ENCODE results near the gene C2.
"Not testable (repeated sequence)": the region's sequence is repeated elsewhere in the genome, so short reads cannot be mapped to it uniquely, and the experiment has no call there.

Gene C2

GRCh38 chr6:31898383-31899011 lies 29.0 kb upstream of the C2 start:
- peak; percentile 74 for FAIRE-seq
- DNase-seq (ENCODE audit: insufficient read length, low spot score), result peak; percentile 59

- DNase-seq (ENCODE audit: insufficient read length, low spot score) (no peak), FAIRE-seq (no peak)
Measured at GRCh38 chr6:31899215-31899614, 28.3 kb upstream of the C2 start.

DNA sequence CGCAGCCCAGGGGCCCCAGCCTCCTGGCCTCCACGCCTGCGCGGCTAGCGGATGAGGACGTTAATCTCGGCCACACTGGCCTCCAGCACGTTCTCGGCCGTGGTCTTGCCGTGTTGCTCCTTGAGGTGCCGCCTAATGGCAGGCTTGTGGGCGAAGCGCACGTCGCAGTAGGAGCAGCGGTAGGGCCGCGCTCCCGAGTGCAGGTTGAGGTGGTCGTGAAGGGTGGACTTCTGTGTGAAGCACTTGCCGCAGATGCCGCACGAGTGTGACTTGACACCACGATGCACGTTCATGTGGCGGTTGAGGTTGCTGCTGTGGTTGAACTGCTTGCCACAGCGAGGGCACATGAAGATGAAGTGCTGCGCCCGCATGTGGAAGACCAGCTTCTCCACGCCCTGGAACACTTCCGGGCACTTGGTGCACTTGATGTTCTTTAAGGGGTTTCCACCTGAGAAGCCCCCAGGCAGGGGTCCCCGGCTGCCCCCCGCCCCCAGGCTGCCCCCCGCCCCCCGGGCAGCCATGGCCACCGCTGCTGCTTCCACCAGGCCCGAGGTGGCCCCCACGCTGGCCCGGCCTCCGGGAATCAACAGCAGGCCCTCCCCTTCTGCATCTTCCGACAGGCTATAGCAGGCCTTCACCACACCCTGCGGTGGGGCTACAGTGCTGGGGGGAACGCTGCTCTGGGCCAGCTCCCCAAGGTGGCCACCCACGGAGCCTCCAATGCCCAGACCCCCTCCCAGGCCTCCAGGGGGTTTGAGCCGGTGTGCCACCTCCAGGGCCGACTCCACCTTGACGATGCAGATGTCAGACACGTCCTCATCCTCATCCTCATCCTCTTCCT lies 27.4 kb upstream of the C2 start:
- no peak for FAIRE-seq
- DNase-seq (ENCODE audit: insufficient read length, low spot score), result no peak

- DNase-seq (ENCODE audit: insufficient read length, low spot score) (no peak), FAIRE-seq (no peak)
Measured at GRCh38 chr6:31900917-31901414, 26.6 kb upstream of the C2 start.

DNA sequence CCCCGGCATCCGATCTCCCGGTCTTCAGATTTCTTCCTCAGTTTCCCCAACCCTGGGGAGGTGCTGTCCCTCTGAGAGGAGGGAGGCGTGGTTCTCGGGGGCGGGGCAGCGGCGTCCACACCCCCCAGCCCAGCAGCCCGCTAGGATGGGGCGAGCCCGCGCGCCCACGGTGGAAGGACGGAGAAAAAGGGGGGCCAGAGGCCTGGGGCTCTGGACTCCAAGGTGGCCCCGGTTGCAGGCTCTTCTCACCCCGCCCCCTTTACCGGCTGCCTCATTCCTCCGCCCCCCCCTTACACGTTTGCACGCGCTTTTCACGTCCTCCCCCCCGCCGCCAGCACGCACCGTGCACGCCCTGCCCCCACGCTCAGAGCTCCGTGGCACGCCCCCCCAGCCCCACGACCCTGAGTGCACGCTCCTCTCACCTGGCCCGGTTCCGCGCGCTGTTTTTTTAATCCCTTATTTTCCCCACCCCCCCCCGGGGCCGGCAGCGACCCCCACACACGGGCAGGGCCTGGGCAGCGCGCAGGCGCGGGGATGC lies 26.0 kb upstream of the C2 start:
- FAIRE-seq, result no peak
- peak; percentile 60 for DNase-seq (ENCODE audit: insufficient read length, low spot score)

DNA sequence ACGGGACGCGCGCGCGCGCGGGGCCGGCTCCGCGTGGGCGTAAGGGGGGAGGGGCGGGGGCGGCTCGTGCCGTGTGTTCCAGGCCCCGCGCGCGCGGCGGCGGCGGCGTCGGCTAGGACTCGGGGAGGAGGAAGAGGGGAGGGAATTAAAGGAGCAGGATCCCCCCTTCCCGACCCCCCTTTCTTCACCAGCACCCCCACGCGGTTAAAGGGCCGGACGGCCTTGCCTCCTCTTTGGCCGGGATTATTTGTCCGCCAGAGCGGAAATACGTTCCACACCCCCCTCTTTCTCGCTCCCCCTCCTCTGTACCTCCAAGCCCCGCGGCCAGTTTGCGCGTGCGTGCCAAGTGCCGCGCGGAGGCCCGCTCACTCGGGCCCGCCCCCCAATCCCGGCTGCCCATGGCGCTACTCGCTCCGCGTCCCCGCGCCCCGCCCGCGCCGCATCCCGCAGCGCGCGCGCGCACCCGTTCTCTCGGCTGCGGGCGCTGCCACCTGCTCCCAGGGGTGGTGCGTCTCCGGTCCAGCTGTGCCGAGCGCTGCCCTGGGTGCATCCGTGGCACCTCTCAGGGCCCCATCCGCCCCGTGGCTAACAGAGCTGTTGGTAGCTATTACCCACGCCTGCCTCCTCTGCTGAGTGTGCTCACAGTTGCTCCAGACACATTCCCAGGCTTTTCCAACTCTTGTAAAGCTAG lies 25.4 kb upstream of the C2 start, which contains the start of gene ZBTB12:
Gene ZBTB12, minus strand, starts transcription at position 134 of the 691 bp plus-strand sequence. CDS start 781 bp downstream, outside the sequence.
- no peak for FAIRE-seq
- DNase-seq (ENCODE audit: insufficient read length, low spot score), result peak; percentile 85

GRCh38 chr6:31903957-31904356 lies 23.6 kb upstream of the C2 start:
- FAIRE-seq (no peak), DNase-seq (ENCODE audit: insufficient read length, low spot score) (no peak)

DNA sequence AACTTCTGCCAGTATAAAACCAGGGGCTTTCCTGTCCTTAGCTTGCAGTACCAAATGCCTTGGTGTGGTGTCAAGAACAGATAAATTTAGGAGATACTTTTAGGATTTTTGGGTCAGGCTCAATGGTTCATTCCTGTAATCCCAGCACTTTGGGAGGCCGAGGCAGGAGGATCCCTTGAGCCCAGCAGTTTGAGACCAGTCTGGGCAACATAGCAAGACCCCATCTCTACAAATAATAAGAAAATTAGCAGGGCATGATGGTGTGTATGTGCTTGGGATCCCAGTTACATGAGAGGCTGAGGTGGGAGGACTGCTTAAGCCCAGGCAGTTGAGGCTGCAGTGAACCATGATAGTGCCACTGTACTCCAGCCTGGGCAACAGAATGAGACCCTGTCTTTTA lies 22.5 kb upstream of the C2 start:
- FAIRE-seq (no peak), DNase-seq (ENCODE audit: insufficient read length, low spot score) (no peak)

- no peak for FAIRE-seq
- DNase-seq (ENCODE audit: insufficient read length, low spot score), result no peak
Measured at GRCh38 chr6:31906122-31906521, 21.4 kb upstream of the C2 start.

DNA sequence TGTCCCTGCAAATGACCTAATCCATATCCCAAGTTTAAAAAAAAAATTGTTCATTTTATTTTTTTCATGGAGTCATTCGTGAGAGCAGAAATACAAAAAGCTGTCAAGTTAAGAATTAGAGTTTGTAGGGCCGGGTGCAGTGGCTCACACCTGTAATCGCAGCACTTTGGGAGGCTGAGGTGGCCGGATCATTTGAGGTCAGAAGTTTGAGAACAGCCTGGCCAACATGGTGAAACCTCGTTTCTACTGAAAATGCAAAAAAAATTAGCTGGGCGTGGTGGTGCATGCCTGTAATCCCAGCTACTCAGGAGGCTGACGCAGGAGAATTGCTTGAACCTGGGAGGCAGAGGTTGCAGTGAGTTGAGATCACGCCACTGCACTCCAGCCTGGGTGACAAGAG lies 20.8 kb upstream of the C2 start:
- not testable (repeated sequence) for DNase-seq (ENCODE audit: insufficient read length, low spot score); FAIRE-seq

- no peak for FAIRE-seq
- no peak for DNase-seq (ENCODE audit: insufficient read length, low spot score)
Measured at GRCh38 chr6:31907158-31907813, 20.2 kb upstream of the C2 start.

GRCh38 chr6:31908255-31908654 lies 19.3 kb upstream of the C2 start:
- DNase-seq (ENCODE audit: insufficient read length, low spot score); FAIRE-seq: not testable (repeated sequence)

- DNase-seq (ENCODE audit: insufficient read length, low spot score) (no peak), FAIRE-seq (no peak)
Measured at GRCh38 chr6:31908791-31909190, 18.7 kb upstream of the C2 start.

DNA sequence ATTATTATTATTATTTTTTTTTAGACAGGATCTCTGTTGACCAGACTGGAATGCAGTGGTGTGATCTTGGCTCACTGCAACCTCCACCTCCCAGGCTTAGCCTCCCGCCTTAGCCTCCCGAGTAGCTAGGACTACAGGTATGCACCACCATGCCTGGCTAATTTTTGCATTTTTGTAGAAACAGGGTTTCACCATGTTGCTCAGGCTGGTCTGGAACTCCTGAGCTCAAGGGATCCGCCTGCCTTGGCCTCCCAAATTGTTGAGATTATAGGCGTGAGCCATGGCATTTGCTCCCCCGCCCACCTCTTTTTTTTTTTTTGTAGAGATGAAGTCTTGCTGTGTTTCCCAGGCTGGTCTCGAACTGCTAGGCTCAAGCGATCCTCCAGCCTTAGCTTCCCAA lies 18.2 kb upstream of the C2 start:
- FAIRE-seq; DNase-seq (ENCODE audit: insufficient read length, low spot score): not testable (repeated sequence)

- FAIRE-seq (no peak), DNase-seq (ENCODE audit: insufficient read length, low spot score) (no peak)
Measured at GRCh38 chr6:31911826-31912585, 15.5 kb upstream of the C2 start.

GRCh38 chr6:31915351-31915750 lies 12.2 kb upstream of the C2 start:
- FAIRE-seq, result no peak
- DNase-seq (ENCODE audit: insufficient read length, low spot score), result no peak

GRCh38 chr6:31915756-31916155 lies 11.8 kb upstream of the C2 start:
- FAIRE-seq, result no peak
- DNase-seq (ENCODE audit: insufficient read length, low spot score), result no peak

DNA sequence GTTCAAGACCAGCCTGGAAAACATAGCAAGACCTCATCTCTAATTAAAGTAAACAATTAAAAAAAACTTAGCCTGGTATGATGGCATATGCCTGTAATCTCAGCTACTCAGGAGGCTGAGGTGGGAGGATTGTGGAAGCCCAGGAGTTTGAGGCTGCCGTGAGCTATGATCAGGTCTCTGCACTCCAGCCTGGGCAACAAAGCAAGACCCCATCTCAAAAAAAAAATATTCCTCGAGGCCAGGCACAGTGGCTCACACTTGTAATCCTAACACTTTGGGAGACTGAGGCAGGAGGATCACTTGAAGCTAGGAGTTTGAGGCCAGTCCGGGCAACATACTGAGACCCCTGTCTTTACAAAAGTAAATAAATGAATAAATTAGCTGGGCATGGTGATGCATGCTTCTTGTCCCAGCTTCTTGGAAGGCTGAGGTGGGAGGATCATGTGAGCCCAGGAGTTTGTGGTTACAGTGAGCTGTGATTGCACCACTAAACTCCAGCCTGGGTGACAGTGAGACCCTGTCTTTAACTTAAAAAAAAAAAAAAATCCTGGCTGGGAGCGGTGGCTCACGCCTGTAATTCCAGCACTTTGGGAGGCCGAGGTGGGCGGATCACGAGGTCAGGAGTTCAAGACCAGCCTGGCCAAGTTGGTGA lies 9.3 kb upstream of the C2 start:
- FAIRE-seq (no peak), DNase-seq (ENCODE audit: insufficient read length, low spot score) (no peak)

DNA sequence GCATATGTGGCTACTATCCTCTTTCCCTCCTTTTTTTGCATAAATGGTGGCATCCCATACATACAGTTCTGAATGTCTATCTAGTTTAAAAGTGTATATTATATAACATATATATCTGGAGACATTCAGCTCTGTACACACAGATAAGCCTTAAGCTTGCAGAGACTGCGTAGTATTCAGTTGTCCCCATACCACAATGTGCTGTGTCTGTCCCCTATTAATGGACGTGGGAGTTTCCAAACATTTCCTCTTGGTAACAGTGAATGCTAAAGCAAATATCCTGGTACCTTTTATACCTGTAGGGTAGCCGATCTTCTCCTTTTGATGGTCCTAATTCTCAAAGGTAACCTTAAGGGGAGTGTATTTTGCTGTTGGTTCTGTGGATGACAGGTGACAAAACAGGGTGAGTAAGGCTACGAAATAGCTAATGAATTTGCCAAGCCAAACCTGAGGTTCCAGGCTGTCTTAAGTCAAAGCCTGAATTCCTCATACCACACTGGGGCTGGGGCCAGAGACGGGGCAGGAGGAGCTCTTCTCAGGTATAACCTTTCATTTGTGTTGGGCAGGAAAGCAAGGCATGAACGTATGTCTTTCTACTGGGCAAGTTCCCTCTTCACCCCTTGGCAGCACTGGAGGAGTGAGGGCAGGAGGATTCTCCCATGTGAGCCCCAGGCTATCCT lies 7.8 kb upstream of the C2 start:
- FAIRE-seq (no peak), DNase-seq (ENCODE audit: insufficient read length, low spot score) (no peak)
